Measurements from ENCODE around the gene PERM1. TPM values are rescaled to one million over a fixed set of nuclear protein-coding genes. Genes with fewer than 3 reads are reported as not detected.

PERM1 gene
- total and polyA plus RNA-seq, 2 of the 8 experiments (the other 6 are each of a cell fraction or from before 2014, with no cell fraction given), result not detected

DNA sequence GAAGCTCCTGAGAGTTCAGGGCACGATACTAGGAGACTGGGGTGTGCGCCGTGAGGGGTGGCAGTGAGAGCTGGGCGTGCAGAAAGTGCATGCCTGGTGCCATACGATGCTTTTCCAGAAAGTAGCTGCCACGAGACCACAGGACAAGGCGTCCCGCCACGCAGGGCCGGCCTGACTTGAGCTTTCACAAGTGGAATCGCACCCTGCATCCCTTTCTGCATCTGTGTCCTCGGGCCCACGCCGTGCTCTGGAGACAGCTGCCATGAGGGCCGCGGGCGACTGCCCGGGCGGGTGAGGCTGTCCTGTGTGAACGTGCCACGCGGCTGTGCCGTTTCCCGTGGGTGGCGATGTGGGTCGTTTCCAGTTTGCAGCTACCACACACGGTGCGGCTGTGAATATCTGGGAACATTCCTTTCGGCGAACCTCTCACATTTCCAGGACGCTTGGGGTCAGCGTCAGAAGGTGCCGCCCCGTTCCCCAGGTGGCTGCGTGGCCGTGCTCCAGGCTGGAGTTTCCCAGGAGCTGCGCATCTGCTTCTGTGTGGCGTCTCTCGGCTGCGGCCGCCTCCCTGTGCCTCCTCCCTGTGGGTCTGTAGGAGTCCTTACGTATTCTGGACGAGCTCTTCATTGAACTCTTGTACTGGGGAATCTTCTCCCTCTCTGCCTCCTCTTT, 1.0 kb upstream of the PERM1 start:
- Histone ChIP-seq H4K5ac (ENCODE audit: insufficient read length, low read depth, low read length) (no peak overlapping the region), H3K4me1 (replicated peaks in 1 of 4; ENCODE audit: control insufficient read depth in 3 of 4, insufficient read depth in 4 of 4, low read length in 3 of 4) (no peaks in the 10 kb centered on the region; a peak in 1 of 7 replicates), H2BK20ac (ENCODE audit: low read length) (no peak overlapping the region), H3K56ac (replicated peaks; ENCODE audit: insufficient read length, low read depth, low read length) (no peak overlapping the region), H2BK15ac (ENCODE audit: low read length) (no peak overlapping the region), H3K27me3 (replicated peaks in 1 of 4; ENCODE audit: control insufficient read depth in 3 of 4, extremely low read depth in 1 of 4, insufficient read depth in 3 of 4, low read length in 3 of 4) (peaks cover 0 to 25% (median 15%) of the 10 kb centered on the region in 4 experiments; a peak in 5 of 7 replicates), H2AFZ (ENCODE audit: low read length) (no peak overlapping the region), H4K8ac (ENCODE audit: extremely low read depth, insufficient read depth, low read length) (peak overlapping the region; percentile 51; the same call in 1 of the 2 replicates), H3K4me3 (ENCODE audit: extremely low read depth in 1 of 4, insufficient read depth in 2 of 4, low read depth in 3 of 4, low read length in 4 of 4) (no peak overlapping the region), H3K79me2 (ENCODE audit: control insufficient read depth in 1 of 2, insufficient read depth in 2 of 2, low read length in 2 of 2) (no peaks in the 10 kb centered on the region), H3K23me2 (ENCODE audit: low read depth, low read length) (no peaks in the 10 kb centered on the region; the same call in 1 of the 2 replicates), H3K27ac (ENCODE audit: low read depth, low read length) (no peak overlapping the region), H4K91ac (replicated peaks; ENCODE audit: insufficient read length, low read length) (no peak overlapping the region), H2AK5ac (ENCODE audit: low read depth, low read length) (no peak overlapping the region), H3K4ac (replicated peaks; ENCODE audit: insufficient read length, low read depth, low read length) (no peak overlapping the region), H3K4me2 (ENCODE audit: insufficient read depth in 1 of 2, low read depth in 2 of 2, low read length in 2 of 2) (no peak overlapping the region), H3K14ac (ENCODE audit: insufficient read length) (no peak overlapping the region), H4K20me1 (replicated peaks in 1 of 2; ENCODE audit: control insufficient read depth in 1 of 2, insufficient read depth in 2 of 2, low read length in 2 of 2) (peaks cover 0 to 8% of the 10 kb centered on the region in 2 experiments), H2BK12ac (ENCODE audit: low read depth, low read length) (no peak overlapping the region), H3K36me3 (ENCODE audit: control insufficient read depth in 2 of 4, insufficient read depth in 4 of 4, low read length in 3 of 4) (no peaks in the 10 kb centered on the region), H2BK120ac (replicated peaks; ENCODE audit: low read depth, low read length) (no peak overlapping the region), H2BK5ac (ENCODE audit: low read depth, low read length) (no peak overlapping the region), H3K79me1 (ENCODE audit: low read depth, low read length) (no peaks in the 10 kb centered on the region), H3K9ac (replicated peaks in 1 of 4; ENCODE audit: extremely low read depth in 1 of 4, low read depth in 3 of 4, low read length in 3 of 4) (no peak overlapping the region), H3K18ac (ENCODE audit: extremely low read depth, low read length) (no peak overlapping the region), H3K23ac (ENCODE audit: insufficient read length) (no peak overlapping the region), H3K9me3 (ENCODE audit: insufficient read depth in 2 of 2, low read depth in 1 of 2, low read length in 1 of 2) (no peaks in the 10 kb centered on the region)
- 84% methylated on average over 42 of the region's 43 CpGs; no CpG with 5 or more reads in 1 of the 2 experiments for WGBS, 2 experiments (ENCODE audit: extremely low coverage in 1 of 2, insufficient coverage in 1 of 2, insufficient read length in 1 of 2, insufficient replicate concordance in 2 of 2, low coverage in 1 of 2, low lambda C conversion rate in 2 of 2, missing lambda C conversion rate in 1 of 2)
- POLR2A ChIA-PET (ENCODE audit: partially characterized antibody), result interaction anchor here (1.0 to 2.4 kb wide), 6 partner anchors 12 to 81 kb away, joined by 3 to 9 read pairs (median 4); no protein-coding TSS in a partner anchor
- CTCF ChIA-PET (ENCODE audit: partially characterized antibody), result interaction anchor here (1.0 to 6.9 kb wide), 28 partner anchors 9 to 308 kb away, joined by 3 to 86 read pairs (median 6); partner anchors contain the start of genes HES4, ISG15 and RNF223
- FAIRE-seq, result no peak
- DNase-seq (ENCODE audit: low read depth in 1 of 2, low spot score in 2 of 2), result no peak
- TF ChIP-seq RXRA (IDR thresholded peaks at IDR 0.05; ENCODE audit: insufficient read depth, low read depth, low read length) (no peak), KDM5A (IDR thresholded peaks at IDR 0.05; ENCODE audit: low read length) (no peak), SUZ12 (IDR thresholded peaks at IDR 0.05; ENCODE audit: low read length) (no peak), TBP (IDR thresholded peaks at IDR 0.05; ENCODE audit: low read depth, low read length) (no peak), CBX5 (IDR thresholded peaks at IDR 0.05; ENCODE audit: low read depth, low read length) (no peak), NANOG (IDR thresholded peaks at IDR 0.05; ENCODE audit: insufficient read depth, low read depth, low read length, poor library complexity, severe bottlenecking) (no peak), MAFK (IDR thresholded peaks at IDR 0.05; ENCODE audit: low read depth, low read length) (no peak), CEBPB (IDR thresholded peaks at IDR 0.05; ENCODE audit: low read depth, low read length) (no peak), EP300 (IDR thresholded peaks at IDR 0.05; ENCODE audit: borderline replicate concordance in 1 of 2, low read depth in 2 of 2, low read length in 2 of 2) (no peak)
- TF ChIP-seq, protein P1, sequence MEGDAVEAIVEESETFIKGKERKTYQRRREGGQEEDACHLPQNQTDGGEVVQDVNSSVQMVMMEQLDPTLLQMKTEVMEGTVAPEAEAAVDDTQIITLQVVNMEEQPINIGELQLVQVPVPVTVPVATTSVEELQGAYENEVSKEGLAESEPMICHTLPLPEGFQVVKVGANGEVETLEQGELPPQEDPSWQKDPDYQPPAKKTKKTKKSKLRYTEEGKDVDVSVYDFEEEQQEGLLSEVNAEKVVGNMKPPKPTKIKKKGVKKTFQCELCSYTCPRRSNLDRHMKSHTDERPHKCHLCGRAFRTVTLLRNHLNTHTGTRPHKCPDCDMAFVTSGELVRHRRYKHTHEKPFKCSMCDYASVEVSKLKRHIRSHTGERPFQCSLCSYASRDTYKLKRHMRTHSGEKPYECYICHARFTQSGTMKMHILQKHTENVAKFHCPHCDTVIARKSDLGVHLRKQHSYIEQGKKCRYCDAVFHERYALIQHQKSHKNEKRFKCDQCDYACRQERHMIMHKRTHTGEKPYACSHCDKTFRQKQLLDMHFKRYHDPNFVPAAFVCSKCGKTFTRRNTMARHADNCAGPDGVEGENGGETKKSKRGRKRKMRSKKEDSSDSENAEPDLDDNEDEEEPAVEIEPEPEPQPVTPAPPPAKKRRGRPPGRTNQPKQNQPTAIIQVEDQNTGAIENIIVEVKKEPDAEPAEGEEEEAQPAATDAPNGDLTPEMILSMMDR (IDR thresholded peaks at IDR 0.05; ENCODE audit: control extremely low read depth in 1 of 3, insufficient read depth in 1 of 3, low read depth in 1 of 3, low read length in 3 of 3), result no peak
